Esophagus muscularis mucosa (tissue), 4 donors: ENCODE data around the gene ECM2. TPM values are rescaled to one million over a fixed set of nuclear protein-coding genes. Genes with fewer than 3 reads are reported as not detected.

Source experiments
- DNase-seq: peaks from one replicate; pipeline ENCODE4 v3.0.0-alpha.2; 2017; ENCODE audit errors: extremely low spot score
- H3K27ac ChIP-seq, 4 donors: fragments of 200-600 bp; sonication (generic); replicated peaks in 1 of 4; 1 replicate in 3 of 4; 2 replicates in 1 of 4; pipeline ENCODE4 v1.5.1; 2016 to 2019; ENCODE audit warnings: mild to moderate bottlenecking in 1 of 4
- H3K27me3 ChIP-seq, 4 donors: fragments of 200-600 bp; sonication (generic); one replicate each; pipeline versions ENCODE4 v1.5.1 to v1.6.0; 2016 to 2019
- H3K36me3 ChIP-seq, 4 donors: fragments of 200-600 bp; sonication (generic); one replicate each; pipeline ENCODE4 v1.5.1; 2016 to 2019
- H3K4me1 ChIP-seq, 4 donors: fragments of 200-600 bp; sonication (generic); one replicate each; pipeline ENCODE4 v1.5.1; 2016 to 2019
- H3K4me3 ChIP-seq, 4 donors: fragments of 200-600 bp; sonication (generic); 1 replicate in 2 of 4; 2 replicates in 2 of 4; pipeline ENCODE4 v1.5.1; 2016 to 2019; ENCODE audit warnings: mild to moderate bottlenecking in 4 of 4, moderate library complexity in 1 of 4
- H3K9me3 ChIP-seq, 4 donors: fragments of 200-600 bp; sonication (generic); 1 replicate in 3 of 4; 2 replicates in 1 of 4; pipeline ENCODE4 v1.5.1; 2016 to 2019
- CTCF ChIP-seq, 3 experiments: fragments of 200-600 bp in 2 of 3; fragments of 450-650 bp in 1 of 3; sonication (generic) in 2 of 3; IDR thresholded peaks; one replicate each; pipeline ENCODE4 v1.5.1; 2017 to 2019; ENCODE audit warnings: antibody characterized with exemption in 3 of 3, mild to moderate bottlenecking in 2 of 3, moderate library complexity in 1 of 3
- EP300 ChIP-seq: sonication (generic); formaldehyde crosslinking; IDR thresholded peaks from one replicate; pipeline ENCODE4 v1.6.1; 2017; ENCODE audit warnings: antibody characterized with exemption
- POLR2A ChIP-seq: fragments of 450-650 bp; IDR thresholded peaks from one replicate; pipeline ENCODE4 v1.6.1; 2017; ENCODE audit warnings: antibody characterized with exemption, moderate library complexity, mild to moderate bottlenecking, low read depth
- POLR2AphosphoS5 ChIP-seq, 2 donors: sonication (generic); formaldehyde crosslinking; IDR thresholded peaks; one replicate each; pipeline ENCODE4 v1.6.1; 2017; ENCODE audit warnings: antibody characterized with exemption in 2 of 2
- WGBS: methylation state at CpG from one replicate; pipeline ENCODE4 v1.1.5; 2018; 5-methylcytosine and 5-hydroxymethylcytosine counted together
- intact Hi-C: fragments of 100-400 bp; cut with DNase I; formaldehyde crosslinking; loops from one replicate; pipeline ENCODE4 v1.15.1; 2023
- small RNA-seq, 3 donors: library from RNA; depleted of rRNA; stranded (forward); fragments of <200 nt; gene quantifications; one replicate each; pipeline ENCODE3, GENCODE V24; 2016
- total RNA-seq, 4 donors: library from RNA; depleted of rRNA; stranded (reverse); fragments of >200 nt; gene quantifications; one replicate each; pipeline versions ENCODE4 v1.1.0 to v1.2.1, GENCODE V29; 2016

The ECM2 gene
- total RNA-seq, 4 donors from 2014 or later, result 8.1 to 11.7 (median 9.8) TPM

- WGBS, result 92% methylated on average over 3 of the region's 3 CpGs
- Histone ChIP-seq H3K36me3 (no peaks in the 10 kb centered on the region), H3K27ac (no peak overlapping the region), H3K9me3 (no peaks in the 10 kb centered on the region), H3K4me1 (peaks cover 0 to 7% (median 0%) of the 10 kb centered on the region in 4 donors), H3K27me3 (no peaks in the 10 kb centered on the region), H3K4me3 (no peak overlapping the region)
- intact Hi-C loops, result no loop called here
- no peak for DNase-seq
- TF ChIP-seq POLR2A, result no peak
- TF ChIP-seq EP300, result no peak
- TF ChIP-seq CTCF (IDR thresholded peaks at IDR 0.05), result no peak
- TF ChIP-seq POLR2AphosphoS5 (IDR thresholded peaks at IDR 0.05), result no peak
Measured at GRCh38 chr9:92455217-92455616, 80.6 kb downstream of the ECM2 start.

GRCh38 chr9:92446536-92446935 is 89.3 kb downstream of the ECM2 start:
- intact Hi-C loops, result no loop called here
- no peak for DNase-seq
- H3K27me3 ChIP-seq, result no peaks in the 10 kb centered on the region
- no peak overlapping the region for H3K27ac ChIP-seq
- H3K4me3 ChIP-seq, result no peak overlapping the region
- no peaks in the 10 kb centered on the region for H3K9me3 ChIP-seq
- TF ChIP-seq POLR2AphosphoS5 (IDR thresholded peaks at IDR 0.05) (no peak), POLR2A (no peak), CTCF (IDR thresholded peaks at IDR 0.05) (no peak), EP300 (no peak)
- no peaks in the 10 kb centered on the region for H3K36me3 ChIP-seq
- H3K4me1 ChIP-seq, result no peaks in the 10 kb centered on the region

Small RNA genes lying within 50 kb of the gene (small RNA-seq; reads per million reads assigned to genes)
- gene AL157827.1, result 0 reads per million in 3 donors
- 0 reads per million in 3 donors for gene MIR4670

Other genes with a start within 250 kb of the ECM2 start
- 10 to 100 TPM; 49.8 to 80.6 (median 67.1) TPM for gene IARS1, start 242.3 kb downstream of the ECM2 start, total RNA-seq
- 10 to 100 TPM; 17.1 to 28.2 (median 22.5) TPM for gene NOL8, start 210.6 kb downstream of the ECM2 start, total RNA-seq
- gene CENPP, start 210.0 kb downstream of the ECM2 start, total RNA-seq, result 1 to 10 TPM; 1.0 to 5.8 (median 2.0) TPM
- gene OGN, start 131.4 kb downstream of the ECM2 start, total RNA-seq, result 10 to 100 TPM; 16.5 to 42.1 (median 20.0) TPM
- 10 to 100 TPM; 18.9 to 26.2 (median 21.4) TPM for gene OMD, start 111.5 kb downstream of the ECM2 start, total RNA-seq
- gene ASPN, start 53.5 kb downstream of the ECM2 start, total RNA-seq, result 10 to 100 TPM in 3 of 4 donors, 1 to 10 TPM in 1; 9.1 to 21.6 (median 14.5) TPM
- 1 to 10 TPM; 5.0 to 8.4 (median 6.1) TPM for gene IPPK, start 134.1 kb upstream of the ECM2 start, total RNA-seq
- gene BICD2, start 228.8 kb upstream of the ECM2 start, total RNA-seq, result 10 to 100 TPM; 44.0 to 72.5 (median 57.3) TPM